Measurements from ENCODE around the gene B3GLCT.

GRCh38 chr13:31361673-31362072, 161.9 kb downstream of the B3GLCT start:
- no peak for TF ChIP-seq CTCF (IDR thresholded peaks at IDR 0.05; ENCODE audit: insufficient read depth, low read depth, low read length)
- no peak for TF ChIP-seq EZH2 (IDR thresholded peaks at IDR 0.05; ENCODE audit: insufficient read depth, low read length)

All from astrocyte (in vitro differentiated cells and primary cell).